ENCODE measurements around the gene VMAC. TPM values are rescaled to one million over a fixed set of nuclear protein-coding genes. Genes with fewer than 3 reads are reported as not detected.

Gene VMAC
- total and polyA plus RNA-seq, 2 of the 8 experiments (the other 6 are each of a cell fraction or from before 2014, with no cell fraction given) = 1.3 to 2.2 TPM

- TF ChIP-seq EGR1 (IDR thresholded peaks at IDR 0.05; ENCODE audit: borderline replicate concordance, low read depth, low read length) (no peak), CTBP2 (IDR thresholded peaks at IDR 0.05; ENCODE audit: borderline replicate concordance, insufficient read depth, insufficient read length, low read length) (no peak), TAF7 (optimal IDR thresholded peaks at IDR 0.05; ENCODE audit: borderline replicate concordance, low read depth, low read length) (no peak)
Measured at GRCh38 chr19:5893296-5893903, 11.3 kb upstream of the VMAC start (continued).
